Muscle of arm (tissue), 12 donors: ENCODE measurements around the gene WDR81. TPM values are rescaled to one million over a fixed set of nuclear protein-coding genes. Genes with fewer than 3 reads are reported as not detected.
"Not testable (repeated sequence)": the region's sequence is repeated elsewhere in the genome, so short reads cannot be mapped to it uniquely, and the experiment has no call there.

Experiments
- DNase-seq: peaks from one replicate; pipeline ENCODE4 v3.0.0-alpha.2; 2013
- polyA plus RNA-seq, 12 donors: library from polyadenylated mRNA; unstranded; fragments of 120-200 nt; gene quantifications; one replicate each; pipeline ENCODE4 v1.2.1, GENCODE V29; 2013; ENCODE audit not compliant: insufficient read length in 12 of 12

The WDR81 gene
- polyA plus RNA-seq, 12 donors, result 6.0 to 21.7 (median 12.6) TPM; not detected in 1

DNA sequence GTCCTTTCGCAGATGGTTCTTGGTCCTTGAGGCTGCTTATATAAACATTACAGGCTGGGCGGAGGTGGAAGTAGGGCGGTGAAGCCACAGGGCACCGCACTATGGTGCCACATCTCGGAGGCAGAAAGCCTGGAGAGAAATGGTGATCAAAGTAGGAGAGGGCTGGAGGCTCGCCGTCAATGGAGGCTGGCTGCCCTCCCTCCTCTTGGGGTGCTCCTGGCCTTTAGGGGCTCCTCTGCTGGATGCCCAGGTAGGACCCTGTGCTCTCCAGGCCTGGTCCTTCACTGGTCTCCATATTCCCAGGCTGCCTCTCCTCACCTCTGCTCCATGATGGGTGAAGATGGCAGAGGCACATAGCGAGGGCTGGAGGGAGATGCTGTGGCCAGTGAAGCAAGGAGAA lies 12.2 kb upstream of the WDR81 start:
- DNase-seq, result no peak

GRCh38 chr17:1713160-1713877 lies 11.2 kb upstream of the WDR81 start:
- DNase-seq, result no peak

DNA sequence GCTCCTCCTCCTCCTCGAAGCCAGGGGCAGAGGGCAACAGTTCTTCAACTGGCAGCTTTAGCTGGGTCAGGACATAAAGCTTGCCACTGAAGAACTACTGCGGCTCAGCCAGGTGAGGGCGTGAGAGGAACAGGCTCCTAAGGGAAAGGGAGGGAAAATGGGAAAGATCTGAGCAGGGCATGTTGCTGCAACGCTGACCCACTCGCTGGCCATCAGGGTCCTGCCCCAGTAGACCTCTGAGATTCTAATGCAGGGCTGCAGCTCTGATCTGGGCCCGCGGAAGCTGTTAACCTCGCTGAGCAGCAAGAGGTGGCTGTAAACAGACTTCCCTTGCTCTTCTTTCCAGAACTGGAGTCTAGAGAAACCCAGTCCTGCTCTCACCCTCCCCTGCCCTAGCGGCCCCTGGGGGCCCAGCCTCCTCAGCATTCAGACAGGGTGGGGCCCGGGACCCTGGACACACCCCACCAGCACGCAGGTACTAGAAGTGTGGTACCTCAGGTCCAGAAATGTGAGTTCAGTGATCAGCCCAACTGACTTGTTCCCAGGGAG lies 10.6 kb upstream of the WDR81 start:
- no peak for DNase-seq

GRCh38 chr17:1714427-1714979 lies 10.0 kb upstream of the WDR81 start:
- peak; percentile 95 for DNase-seq

DNA sequence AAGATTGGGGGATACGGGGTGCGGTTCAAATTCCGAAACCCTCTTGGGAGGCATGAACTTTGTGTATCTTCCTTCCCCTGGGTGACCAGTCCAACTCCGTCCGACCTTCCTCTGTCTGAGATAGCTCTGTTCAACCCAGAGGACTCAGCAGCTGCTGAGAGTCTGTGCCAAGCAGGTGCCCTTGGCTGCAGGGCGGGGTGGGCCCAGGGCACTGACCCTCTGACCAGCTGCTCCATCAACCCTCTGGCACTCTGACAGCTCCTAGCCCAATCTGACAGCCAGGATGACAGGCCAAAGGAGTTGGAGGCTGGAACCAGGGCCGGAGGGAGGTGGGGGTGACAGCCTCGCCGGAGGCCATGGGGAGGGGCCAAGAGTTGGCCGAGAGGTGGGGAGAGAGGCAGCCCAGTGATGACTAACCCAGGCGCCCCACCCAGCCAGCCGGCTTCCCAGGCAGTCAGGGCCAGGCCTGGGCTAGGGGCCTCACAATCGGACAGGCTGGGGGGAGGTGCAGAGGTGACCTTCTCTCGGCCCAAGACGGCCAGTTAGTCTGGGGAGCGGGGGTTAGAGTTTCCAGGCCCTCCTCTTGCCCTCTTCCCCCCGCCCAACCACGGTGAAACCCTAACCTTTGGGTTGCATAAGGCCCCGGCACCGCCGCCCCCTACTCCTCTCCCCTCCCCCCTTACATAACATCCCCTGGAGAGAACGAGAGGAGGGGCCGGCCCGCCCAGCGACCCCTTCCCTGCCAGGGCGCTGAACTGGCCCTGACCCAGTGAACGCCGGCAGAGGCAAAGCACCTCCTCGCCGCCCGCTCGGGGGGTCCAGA lies 9.3 kb upstream of the WDR81 start:
- peak; percentile 91 for DNase-seq

DNA sequence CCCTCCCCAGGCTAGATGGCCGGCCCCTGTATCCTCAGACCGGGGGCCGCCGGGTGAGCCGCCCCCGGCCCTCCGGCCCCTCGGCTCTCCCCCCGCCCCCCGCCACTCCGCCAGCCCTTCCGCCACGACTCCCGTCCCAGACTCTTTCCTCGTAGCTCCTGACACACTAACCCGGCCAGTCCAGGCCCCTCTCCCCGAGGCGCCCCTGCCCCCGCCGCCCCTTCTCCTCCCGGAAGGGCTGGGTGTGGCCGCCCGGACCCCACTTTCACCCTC lies 8.8 kb upstream of the WDR81 start:
- no peak for DNase-seq

DNA sequence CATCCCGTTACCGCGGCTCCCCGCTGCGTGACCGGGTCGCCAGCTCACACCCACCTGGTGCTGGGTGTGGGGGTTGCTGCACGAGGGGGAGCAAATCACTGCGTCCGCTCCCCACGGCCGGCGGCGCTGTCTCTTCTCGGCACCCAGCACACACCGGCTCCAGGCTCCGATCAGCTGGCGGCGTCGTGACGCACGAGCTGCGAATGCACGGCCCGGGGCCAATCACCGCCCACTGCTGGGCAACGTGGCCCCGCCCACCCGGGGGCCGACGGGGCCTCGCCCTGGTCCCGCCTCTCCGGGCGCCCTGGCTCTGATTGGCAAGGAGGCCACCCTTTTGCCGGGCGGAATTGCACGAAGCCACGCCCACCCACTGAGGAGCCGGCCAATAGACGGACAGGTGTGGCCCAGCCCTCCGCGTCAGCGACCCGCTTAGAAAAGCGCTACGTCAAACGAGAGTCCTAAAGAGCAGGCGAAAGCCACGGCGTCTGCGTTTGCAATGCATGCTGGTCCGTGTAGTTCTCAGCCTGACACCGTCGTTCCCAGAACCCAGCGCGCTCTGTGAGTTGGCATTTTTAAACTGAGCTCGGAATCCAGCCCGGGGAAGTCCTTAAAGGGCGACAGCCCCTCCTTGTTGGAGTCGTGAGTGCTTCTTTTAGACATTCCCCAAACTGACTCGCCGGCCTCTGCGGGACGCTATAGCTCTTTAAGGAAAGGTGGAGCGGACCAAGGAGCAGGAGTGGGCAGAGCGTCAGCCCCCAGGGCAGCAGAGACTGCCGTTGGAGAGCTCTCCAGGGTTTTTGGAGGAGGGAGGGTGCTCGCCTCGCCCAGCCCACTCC lies 8.2 kb upstream of the WDR81 start:
- DNase-seq, result peak; percentile 100

GRCh38 chr17:1716912-1717695 lies 7.4 kb upstream of the WDR81 start:
- peak; percentile 88 for DNase-seq

GRCh38 chr17:1718362-1719165 lies 5.9 kb upstream of the WDR81 start:
- DNase-seq, result no peak

DNA sequence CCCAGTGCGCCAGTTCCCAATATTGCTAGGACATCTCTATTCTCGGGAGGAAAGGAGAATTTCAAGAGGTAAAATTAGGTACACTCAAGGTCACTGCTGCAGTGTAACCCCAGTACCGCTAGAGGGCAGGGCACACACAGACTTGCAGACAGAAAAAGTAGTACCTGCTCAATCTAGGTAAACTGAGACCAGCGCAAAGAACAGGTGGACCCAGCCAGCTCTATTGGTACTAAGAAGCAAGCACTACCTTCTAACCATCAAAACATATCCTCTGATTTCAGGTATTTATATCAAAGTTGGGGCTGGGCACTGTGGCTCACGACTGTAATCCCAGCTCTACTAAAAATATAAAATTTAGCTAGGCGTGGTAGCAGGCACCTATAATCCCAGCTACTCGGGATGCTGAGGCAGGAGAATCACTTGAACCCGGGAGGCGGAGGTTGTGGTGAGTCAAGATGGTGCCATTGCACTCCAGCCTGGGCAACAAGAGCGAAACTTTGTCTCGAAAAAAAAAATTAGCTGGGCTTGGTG lies 3.6 kb upstream of the WDR81 start:
- DNase-seq, result peak; percentile 62

DNA sequence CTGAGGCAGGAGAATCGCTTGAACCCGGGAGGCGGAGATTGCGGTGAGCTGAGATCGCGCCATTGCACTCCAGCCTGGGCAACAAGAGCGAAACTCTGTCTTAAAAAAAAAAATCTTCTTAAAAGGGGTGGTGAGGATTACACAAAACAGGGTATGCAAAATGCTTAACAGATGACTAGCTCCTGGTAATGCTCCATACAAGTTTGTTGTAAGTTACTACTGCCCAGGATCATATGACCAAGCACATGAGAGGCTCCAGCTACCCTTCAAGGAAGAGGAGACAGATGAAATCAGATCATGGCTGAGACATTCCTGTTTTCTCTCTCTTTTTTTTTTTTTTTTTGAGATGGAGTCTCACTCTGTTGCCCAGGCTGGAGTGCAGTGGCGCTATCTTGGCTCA lies 2.5 kb upstream of the WDR81 start:
- DNase-seq, result not testable (repeated sequence)

DNA sequence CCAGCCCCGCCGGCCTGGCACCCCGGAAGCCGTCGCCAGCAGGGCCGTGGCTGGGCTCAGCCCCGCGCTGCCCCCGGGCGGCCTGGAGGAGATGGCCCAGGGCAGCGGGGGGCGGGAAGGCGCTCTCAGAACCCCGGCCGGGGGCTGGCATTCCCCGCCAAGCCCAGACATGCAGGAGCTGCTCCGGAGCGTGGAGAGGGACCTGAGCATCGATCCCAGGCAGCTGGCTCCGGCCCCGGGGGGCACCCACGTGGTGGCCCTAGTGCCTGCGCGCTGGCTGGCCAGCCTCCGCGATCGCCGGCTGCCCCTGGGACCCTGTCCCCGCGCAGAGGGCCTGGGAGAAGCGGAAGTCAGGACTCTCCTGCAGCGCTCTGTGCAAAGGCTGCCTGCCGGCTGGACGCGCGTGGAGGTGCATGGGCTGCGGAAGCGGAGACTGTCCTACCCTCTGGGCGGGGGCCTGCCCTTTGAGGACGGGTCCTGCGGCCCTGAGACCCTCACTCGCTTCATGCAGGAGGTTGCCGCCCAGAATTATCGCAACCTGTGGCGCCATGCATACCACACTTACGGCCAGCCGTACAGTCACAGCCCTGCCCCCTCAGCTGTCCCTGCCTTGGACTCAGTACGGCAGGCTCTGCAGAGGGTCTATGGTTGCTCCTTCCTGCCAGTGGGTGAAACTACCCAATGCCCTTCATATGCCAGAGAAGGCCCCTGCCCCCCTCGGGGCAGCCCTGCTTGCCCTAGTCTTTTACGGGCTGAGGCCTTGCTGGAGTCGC lies 551 bp downstream of the WDR81 start:
- no peak for DNase-seq

GRCh38 chr17:1725642-1726511 lies 1.4 kb downstream of the WDR81 start:
- no peak for DNase-seq

DNA sequence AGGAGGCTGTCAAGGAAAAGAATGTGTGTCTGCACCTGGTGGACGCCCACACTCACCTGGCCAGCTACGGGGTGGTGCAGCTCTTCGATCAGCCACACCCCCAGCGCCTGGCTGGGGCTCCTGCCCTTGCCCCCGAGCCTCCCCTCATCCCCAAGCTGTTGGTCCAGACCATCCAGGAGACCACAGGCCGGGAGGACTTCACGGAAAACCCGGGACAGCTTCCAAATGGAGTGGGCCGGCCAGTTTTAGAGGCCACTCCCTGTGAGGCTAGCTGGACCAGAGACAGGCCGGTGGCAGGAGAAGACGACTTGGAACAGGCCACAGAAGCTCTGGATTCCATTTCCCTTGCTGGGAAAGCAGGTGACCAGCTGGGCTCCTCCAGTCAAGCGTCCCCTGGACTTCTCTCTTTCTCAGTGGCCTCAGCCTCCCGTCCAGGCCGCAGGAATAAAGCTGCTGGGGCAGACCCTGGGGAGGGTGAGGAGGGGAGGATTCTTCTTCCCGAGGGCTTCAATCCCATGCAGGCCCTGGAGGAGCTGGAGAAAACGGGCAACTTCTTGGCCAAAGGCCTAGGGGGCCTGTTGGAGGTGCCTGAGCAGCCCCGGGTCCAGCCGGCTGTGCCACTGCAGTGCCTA lies 2.2 kb downstream of the WDR81 start:
- DNase-seq, result no peak

DNA sequence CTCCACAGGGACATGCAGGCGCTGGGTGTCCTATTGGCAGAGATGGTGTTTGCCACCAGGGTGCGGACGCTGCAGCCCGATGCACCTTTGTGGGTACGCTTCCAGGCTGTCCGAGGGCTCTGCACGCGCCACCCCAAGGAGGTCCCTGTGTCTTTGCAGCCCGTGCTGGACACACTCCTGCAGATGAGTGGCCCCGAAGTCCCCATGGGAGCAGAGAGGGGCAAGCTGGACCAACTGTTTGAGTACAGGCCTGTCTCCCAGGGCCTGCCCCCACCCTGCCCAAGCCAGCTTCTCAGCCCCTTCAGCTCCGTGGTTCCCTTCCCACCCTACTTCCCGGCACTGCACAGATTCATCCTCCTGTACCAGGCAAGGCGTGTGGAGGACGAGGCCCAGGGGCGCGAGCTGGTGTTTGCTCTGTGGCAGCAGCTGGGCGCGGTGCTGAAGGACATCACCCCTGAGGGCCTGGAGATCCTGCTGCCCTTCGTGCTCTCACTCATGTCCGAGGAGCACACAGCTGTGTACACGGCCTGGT lies 2.8 kb downstream of the WDR81 start:
- DNase-seq, result no peak

DNA sequence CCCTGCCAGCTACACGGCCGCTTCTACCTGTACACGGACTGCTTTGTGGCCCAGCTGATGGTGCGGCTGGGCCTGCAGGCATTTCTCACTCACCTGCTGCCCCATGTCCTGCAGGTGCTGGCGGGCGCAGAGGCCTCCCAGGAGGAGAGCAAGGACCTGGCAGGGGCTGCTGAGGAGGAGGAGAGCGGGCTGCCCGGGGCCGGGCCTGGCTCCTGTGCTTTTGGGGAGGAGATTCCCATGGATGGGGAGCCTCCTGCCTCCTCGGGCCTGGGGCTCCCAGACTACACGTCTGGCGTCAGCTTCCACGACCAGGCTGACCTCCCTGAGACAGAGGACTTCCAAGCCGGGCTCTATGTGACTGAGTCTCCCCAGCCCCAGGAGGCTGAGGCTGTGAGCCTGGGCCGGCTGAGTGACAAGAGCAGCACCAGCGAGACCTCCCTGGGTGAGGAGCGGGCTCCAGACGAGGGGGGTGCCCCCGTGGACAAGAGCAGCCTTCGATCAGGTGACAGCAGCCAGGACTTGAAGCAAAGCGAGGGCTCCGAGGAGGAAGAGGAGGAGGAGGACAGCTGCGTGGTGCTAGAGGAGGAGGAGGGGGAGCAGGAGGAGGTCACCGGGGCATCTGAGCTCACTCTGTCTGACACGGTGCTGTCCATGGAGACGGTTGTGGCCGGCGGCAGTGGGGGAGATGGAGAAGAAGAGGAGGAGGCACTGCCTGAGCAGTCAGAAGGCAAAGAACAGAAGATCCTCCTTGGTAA lies 3.5 kb downstream of the WDR81 start:
- no peak for DNase-seq

DNA sequence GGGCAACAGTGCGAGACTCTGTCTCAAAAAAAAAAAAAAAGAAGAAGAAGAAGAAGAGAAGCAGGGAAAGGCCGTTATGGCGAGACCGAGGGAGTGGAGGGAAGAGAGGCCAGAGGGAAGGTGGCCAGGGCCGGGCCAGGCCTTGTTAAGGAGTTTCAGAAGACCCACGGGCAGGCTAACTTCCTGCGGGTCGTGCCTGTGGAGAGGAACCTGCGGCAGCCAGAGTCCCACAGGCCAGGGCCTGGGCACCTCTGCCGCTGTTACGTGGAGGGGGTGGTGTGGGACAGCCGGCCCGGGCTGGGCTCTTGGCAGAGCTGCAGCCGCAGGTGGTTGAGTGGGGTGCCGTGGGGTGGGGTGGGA lies 5.4 kb downstream of the WDR81 start:
- DNase-seq, result no peak
